Occipital lobe (tissue), 2 donors: ENCODE results near the gene ENPP6. TPM values are rescaled to one million over a fixed set of nuclear protein-coding genes. Genes with fewer than 3 reads are reported as not detected.
A peak's percentile ranks its signal among the peaks of the same experiment; 100 is the strongest.

Source experiments
- DNase-seq: peaks from one replicate; lab custom pipeline; 2025; lab: John Stamatoyannopoulos, UW
- total RNA-seq: library from RNA; depleted of rRNA; stranded (reverse); fragments of >200 nt; gene quantifications from one replicate; pipeline ENCODE4 v1.2.3, GENCODE V29; 2014

Gene ENPP6
- total RNA-seq, 1 donor from 2014 or later: 0.94 TPM

DNA sequence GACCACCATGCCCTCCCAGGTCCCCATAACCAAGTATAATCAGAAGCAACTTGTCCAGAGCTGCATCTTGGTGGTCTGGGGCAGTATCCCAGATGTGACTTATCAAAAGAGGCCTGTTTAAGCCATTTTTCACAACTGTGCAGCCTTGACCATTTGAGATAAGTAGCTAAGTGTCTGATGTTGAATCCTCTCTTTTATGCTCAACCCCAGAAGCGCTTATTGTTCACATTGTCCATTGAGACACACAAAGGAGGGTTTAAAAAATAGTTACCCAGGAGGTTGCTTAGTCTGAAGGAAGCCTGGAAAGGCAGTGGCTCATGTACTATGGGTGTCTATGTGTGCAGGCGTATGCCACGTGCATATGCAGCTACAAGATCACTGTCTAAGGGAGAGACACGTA, 27.0 kb downstream of the ENPP6 start:
- DNase-seq: no peak

GRCh38 chr4:184189966-184190365, 27.7 kb downstream of the ENPP6 start:
- no peak for DNase-seq

DNA sequence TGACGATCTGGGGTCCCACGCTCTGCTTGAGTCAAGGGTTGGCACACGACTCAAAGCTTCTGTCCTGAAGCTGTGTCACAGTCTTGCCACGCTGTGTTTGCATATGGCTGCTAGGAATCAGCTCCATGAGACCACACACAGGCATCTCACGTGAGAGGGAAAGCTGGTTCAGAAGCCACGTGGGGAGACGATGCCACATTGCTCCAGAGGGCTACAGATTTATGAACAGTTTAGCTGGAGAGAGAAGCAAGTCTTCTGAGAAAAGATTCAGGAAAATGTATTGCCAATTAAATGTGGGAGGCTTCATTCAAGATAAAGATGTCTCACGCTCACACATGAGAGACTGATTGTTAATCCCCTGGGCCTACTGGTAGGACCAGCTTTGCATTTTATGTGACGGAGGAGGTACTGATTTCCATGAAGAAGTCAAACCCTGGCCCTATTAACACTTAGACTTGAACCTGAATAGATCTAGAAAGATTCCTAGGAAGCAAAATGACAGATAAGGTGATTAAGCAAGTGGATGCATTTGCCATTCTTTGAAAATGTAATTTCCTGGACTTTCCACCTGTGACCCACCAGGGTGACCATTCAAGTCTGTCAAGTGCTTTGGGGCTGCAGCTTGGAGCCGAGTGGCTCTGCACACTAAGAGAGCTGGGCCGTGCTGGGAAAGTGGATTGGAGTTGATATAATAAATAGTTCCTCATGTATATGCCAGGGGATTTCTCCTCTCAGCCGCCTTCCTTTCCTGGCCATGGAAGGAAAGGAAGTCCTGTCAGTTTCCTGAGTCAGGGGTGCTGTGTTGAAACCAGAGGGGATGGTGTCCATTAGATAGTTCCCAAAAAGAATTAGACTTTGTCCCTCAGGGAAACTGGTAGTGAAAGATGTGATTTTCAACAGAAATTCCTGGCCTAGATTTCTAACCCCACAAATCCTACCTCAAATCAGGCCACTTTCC, 29.0 kb downstream of the ENPP6 start:
- no peak for DNase-seq

- DNase-seq: no peak
Measured at GRCh38 chr4:184177271-184177670, 40.4 kb downstream of the ENPP6 start.

DNA sequence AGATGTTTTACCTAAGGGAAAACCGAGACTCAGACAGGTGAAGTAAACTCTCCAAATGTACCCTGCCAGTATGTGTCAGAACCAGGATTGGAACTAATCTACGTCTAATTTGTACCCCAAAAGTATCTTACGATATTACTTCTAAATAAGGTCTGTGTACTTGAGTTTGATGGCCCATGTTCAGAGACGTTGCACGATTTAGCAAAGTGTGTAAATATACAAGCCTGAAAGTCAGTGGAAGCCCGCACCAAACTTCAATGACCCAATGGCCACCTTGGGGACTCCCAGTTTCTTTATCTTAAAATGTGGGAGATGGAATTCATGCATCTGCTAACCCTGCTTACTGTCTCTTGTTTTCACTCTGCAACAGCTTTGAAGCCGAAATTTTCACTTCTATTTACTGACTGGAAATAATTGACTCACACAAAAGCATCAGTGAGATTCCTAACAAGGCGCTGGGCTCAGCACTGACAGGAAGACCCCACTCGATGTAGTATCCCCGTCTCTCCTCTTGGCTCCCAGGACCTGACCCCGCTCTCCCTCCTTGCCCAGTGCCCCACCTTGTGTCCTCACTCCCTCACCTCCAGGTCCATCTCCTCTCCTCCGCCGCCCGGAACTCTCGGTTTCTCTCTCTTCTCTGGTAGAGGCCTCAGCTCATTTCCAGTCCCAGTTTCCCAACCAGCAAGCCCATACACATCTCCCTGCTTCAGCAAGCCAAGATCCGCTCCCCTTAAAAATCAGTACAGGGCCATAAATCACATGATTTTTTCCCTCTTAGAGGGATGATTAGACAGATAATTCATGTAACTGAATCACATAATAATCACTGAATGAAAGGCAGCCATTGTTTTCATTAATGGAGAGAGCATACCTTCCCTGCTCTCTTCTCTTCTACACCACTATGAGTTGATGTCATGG, 42.8 kb downstream of the ENPP6 start:
- no peak for DNase-seq

GRCh38 chr4:184171011-184171410, 46.7 kb downstream of the ENPP6 start:
- no peak for DNase-seq

GRCh38 chr4:184169225-184169867, 48.3 kb downstream of the ENPP6 start:
- no peak for DNase-seq

DNA sequence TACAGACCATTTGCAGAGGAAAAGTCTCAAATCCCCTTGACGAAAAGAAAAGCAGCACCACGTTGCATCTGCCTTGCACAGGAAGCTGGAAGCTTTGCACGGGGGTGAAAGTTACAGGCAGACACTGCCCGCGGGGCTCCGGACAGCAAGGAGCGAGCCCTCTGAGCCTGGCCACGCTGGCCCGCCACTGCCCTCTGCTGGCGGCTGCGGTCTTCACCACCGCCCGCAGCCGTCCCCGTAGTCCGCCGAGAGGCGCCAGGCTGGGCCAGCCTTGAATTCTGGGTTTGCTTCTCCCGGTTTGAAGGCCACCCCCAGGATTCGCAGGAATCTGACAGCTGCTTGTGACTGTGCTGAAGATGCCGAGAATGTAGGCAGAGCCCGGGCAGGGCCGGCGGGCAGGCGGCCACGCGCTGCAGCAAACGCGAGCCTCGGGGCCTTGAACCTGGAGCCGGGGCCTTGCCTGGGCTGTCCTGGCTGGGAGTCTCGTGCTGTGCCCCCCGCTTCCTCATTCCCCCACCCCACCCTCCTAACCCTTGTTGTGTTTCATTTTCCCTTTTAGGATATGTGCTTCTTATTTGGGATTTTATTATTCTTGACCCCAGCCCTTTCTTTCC, 49.2 kb downstream of the ENPP6 start:
- peak; percentile 50 for DNase-seq

DNA sequence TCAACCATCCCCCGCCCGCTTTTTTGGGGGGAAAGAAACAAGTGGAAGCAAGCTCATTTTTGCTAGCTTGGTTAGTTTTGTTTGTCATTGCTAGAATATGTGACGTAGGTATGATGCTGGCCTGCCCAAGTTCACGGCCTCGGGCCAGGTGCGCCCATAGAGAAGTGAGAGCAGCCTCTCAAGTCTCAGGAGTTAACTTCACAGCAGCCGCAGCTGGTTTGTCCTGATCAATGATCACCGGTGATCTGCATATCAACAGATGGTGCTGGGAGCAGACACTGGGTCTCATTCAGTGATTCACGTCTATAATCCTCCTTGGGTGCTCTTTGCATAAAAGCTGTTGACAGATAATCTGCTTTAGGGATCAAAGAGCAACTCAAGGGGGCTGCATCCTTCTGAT, 50.1 kb downstream of the ENPP6 start:
- no peak for DNase-seq

- no peak for DNase-seq
Measured at GRCh38 chr4:184166736-184167135, 50.9 kb downstream of the ENPP6 start.

GRCh38 chr4:184165291-184165690, 52.4 kb downstream of the ENPP6 start:
- DNase-seq: no peak

DNA sequence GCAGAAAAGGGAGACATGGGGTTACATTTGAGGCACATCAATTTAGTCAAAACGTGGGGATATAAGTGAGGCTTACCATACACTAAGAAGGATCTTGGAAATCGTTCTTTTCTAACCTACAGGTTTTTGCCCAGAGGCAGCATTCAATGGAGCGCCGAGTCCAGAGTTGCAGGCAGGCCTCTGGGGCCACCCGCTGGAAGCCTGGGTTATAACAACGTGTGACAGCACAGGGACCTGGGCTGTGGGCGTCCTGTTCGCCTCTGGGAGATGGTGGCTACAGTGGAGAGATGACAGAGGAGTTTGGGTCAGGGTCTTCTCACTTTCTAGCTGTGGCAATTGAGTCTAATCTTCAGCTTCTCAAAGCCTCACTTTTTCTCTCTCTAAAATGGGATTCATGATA, 53.9 kb downstream of the ENPP6 start:
- DNase-seq: peak; percentile 45

- no peak for DNase-seq
Measured at GRCh38 chr4:184162596-184162995, 55.1 kb downstream of the ENPP6 start.

- no peak for DNase-seq
Measured at GRCh38 chr4:184157322-184157721, 60.4 kb downstream of the ENPP6 start.

- peak; percentile 42 for DNase-seq
Measured at GRCh38 chr4:184156163-184156920, 61.3 kb downstream of the ENPP6 start.

DNA sequence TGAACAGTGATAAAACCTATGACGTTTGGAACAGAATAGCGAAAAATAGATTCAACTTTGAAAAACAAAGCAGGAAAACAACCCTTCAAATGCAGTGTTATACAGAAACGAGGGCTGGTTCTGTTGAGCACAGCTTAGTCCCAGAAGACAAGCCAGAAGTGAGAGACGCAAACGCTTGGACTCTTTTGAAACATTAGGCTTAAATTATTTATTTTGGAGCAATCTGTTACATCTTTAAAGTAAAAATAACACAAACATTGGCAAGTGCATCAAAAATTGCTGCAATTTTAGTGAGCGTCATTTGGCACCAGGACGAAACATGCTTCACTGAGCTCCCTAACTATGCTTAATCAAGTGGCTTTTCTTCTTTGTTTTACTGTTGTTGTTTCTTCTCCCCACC, 63.5 kb downstream of the ENPP6 start:
- DNase-seq: no peak

DNA sequence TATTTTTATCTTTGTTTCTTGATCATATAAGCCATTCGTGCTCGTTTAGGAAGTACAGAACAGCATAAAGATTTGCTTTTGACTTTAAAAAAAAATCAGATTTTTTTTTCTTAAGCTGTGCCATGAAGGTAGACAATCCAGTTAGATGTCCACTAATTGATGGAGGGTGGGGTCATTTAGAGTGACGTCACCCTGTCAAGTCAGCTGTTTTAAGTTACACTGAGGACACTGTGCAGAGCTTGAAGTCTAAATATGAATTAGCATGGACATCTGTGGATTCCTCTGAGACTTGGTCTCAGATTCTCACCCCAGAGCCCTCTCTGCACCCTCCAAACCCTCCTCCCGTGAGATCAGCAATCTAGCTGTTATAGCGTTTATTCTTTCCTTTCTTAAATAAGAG, 63.9 kb downstream of the ENPP6 start:
- DNase-seq: no peak

DNA sequence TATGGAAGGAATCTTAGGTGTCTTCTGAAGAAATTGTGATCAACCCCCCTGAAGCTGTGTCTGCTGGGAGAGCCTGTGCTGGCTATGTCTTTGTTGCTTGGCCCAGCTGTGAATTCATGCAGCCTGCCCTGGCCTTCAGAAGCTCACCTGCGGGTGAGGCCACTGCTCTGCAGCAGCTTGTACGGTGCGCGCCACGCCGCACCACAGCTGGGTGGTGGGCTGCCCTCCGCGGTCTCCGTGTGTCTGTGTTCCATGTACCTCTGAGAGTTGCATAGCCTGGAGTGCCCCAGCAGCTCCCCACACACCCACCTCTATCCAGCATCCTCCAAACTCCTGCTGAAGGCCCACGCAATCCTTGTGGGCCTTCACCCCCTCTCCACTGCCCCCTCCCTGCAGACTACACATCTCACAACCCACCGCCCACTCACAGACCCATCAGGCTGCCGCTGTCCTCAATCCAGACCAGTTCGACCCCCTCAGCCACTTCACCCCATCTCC, 65.6 kb downstream of the ENPP6 start:
- no peak for DNase-seq

- DNase-seq: no peak
Measured at GRCh38 chr4:184150102-184150839, 67.4 kb downstream of the ENPP6 start.
